ENCODE data around the gene PPID. TPM values are rescaled to one million over a fixed set of nuclear protein-coding genes. Genes with fewer than 3 reads are reported as not detected.

Gene PPID
- total and polyA plus RNA-seq, 2 of the 13 experiments (the other 11 are each of a cell fraction or from before 2014, with no cell fraction given) = 15.4 to 63.4 TPM

DNA sequence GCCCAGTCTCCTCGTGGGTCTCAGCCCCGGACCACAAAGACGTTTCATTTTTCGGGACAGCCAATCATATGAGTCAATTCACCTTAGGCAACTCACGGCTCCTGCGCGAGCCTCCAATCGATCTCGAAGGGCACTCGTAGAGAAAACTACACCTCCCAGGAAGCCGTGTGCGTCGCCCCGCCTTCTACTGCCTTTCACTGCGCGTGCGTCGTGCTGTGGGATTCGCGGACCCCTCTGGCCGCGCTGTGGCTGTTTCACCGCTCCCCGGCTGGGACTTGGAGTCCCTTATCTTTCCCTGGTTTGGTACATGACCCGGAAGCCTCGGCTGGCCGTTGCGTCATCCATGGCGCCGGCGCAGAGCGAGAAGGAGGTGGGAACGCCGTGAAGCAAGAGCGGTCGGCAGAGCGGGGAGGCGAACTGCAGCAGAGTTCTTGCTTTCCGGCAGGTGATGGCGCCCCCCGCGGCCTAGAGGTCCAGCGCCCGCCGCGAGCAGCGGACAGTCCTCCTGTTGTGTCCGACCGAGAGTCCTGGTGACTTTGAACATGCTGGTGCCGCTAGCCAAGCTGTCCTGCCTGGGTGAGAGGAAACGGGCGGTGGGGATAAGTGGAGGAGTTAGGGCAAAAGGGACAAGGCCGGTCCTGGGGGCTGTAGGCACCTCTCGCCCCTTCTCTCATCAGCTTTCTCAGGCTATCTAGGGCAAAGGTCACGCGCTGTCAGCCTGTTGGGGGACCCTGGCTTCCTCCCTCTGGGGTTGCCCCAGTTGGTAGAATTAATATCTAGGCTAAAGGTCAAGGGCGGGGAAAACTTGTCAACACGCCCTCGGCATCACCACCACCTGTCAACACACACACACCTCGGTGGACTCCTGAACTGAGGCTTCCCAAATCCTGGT lies 51.0 kb downstream of the PPID start, which contains the start of gene ETFDH (continued):
- TF ChIP-seq ESRRA (CRISPR knock-in tag; IDR thresholded peaks at IDR 0.05; ENCODE audit: low read depth) = peak; percentile 80
- peak; percentile 34; the same call in 1 of the 2 replicates for TF ChIP-seq ZNF746 (CRISPR knock-in tag; IDR thresholded peaks at IDR 0.05)
- TF ChIP-seq ATF7 (IDR thresholded peaks at IDR 0.05) = peak; percentile 97
- TF ChIP-seq ATF7 (CRISPR knock-in tag; IDR thresholded peaks at IDR 0.05) = peak; percentile 95
- TF ChIP-seq, protein P1, sequence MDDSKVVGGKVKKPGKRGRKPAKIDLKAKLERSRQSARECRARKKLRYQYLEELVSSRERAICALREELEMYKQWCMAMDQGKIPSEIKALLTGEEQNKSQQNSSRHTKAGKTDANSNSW (CRISPR knock-in tag; IDR thresholded peaks at IDR 0.05; ENCODE audit: borderline replicate concordance) = no peak
- TF ChIP-seq ZNF841 (CRISPR knock-in tag; IDR thresholded peaks at IDR 0.05; ENCODE audit: borderline replicate concordance) = no peak
- TF ChIP-seq TBP (CRISPR knock-in tag; IDR thresholded peaks at IDR 0.05) = no peak
- TF ChIP-seq NR2F6 (IDR thresholded peaks at IDR 0.05) = peak; percentile 86
- peak; percentile 50 for TF ChIP-seq NR2F6 (CRISPR knock-in tag; IDR thresholded peaks at IDR 0.05)
- 0 out of 2 replicates have a peak, but pooled peaks have one; percentile 51 for TF ChIP-seq ZNF205 (CRISPR knock-in tag; IDR thresholded peaks at IDR 0.05)
- TF ChIP-seq NFIC (IDR thresholded peaks at IDR 0.05; ENCODE audit: low read length) = no peak
- TF ChIP-seq NKX3-1 (CRISPR knock-in tag; IDR thresholded peaks at IDR 0.05) = 0 out of 2 replicates have a peak, but pooled peaks have one; percentile 21
- no peak for TF ChIP-seq AGO2 (optimal IDR thresholded peaks at IDR 0.05; ENCODE audit: low read depth, low read length)
- TF ChIP-seq ATAD3A (CRISPR knock-in tag; IDR thresholded peaks at IDR 0.05) = no peak
- no peak for TF ChIP-seq THYN1 (CRISPR knock-in tag; IDR thresholded peaks at IDR 0.05; ENCODE audit: borderline replicate concordance, low read depth)
- TF ChIP-seq CBX2 (IDR thresholded peaks at IDR 0.05; ENCODE audit: low read depth, low read length) = no peak
- TF ChIP-seq CBX2 (CRISPR knock-in tag; IDR thresholded peaks at IDR 0.05; ENCODE audit: low read depth) = no peak
- TF ChIP-seq JARID2 (CRISPR knock-in tag; IDR thresholded peaks at IDR 0.05; ENCODE audit: insufficient replicate concordance) = peak; percentile 18
- peak; percentile 25 for TF ChIP-seq ZSCAN9 (CRISPR knock-in tag; IDR thresholded peaks at IDR 0.05; ENCODE audit: borderline replicate concordance)
- TF ChIP-seq NCOA1 (CRISPR knock-in tag; IDR thresholded peaks at IDR 0.05) = no peak
- no peak for TF ChIP-seq NCOA5 (CRISPR knock-in tag; IDR thresholded peaks at IDR 0.05)
- TF ChIP-seq ZNF225 (CRISPR knock-in tag; IDR thresholded peaks at IDR 0.05) = no peak; the same call in none of the 2 replicates
- TF ChIP-seq MTF1 (CRISPR knock-in tag; IDR thresholded peaks at IDR 0.05) = no peak
- TF ChIP-seq MAFK (conservative IDR thresholded peaks at IDR 0.05 in 1 of 2, IDR thresholded peaks at IDR 0.05 in 1 of 2; ENCODE audit: low read length in 2 of 2) = no peak
- peak; percentile 97 for TF ChIP-seq IRF2 (CRISPR knock-in tag; IDR thresholded peaks at IDR 0.05)
- TF ChIP-seq, protein P2, sequence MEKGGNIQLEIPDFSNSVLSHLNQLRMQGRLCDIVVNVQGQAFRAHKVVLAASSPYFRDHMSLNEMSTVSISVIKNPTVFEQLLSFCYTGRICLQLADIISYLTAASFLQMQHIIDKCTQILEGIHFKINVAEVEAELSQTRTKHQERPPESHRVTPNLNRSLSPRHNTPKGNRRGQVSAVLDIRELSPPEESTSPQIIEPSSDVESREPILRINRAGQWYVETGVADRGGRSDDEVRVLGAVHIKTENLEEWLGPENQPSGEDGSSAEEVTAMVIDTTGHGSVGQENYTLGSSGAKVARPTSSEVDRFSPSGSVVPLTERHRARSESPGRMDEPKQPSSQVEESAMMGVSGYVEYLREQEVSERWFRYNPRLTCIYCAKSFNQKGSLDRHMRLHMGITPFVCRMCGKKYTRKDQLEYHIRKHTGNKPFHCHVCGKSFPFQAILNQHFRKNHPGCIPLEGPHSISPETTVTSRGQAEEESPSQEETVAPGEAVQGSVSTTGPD (CRISPR knock-in tag; IDR thresholded peaks at IDR 0.05) = peak; percentile 78
- TF ChIP-seq PRPF4 (IDR thresholded peaks at IDR 0.05; ENCODE audit: low read depth, low read length, poor library complexity, severe bottlenecking) = no peak
- TF ChIP-seq ZZZ3 (CRISPR knock-in tag; IDR thresholded peaks at IDR 0.05; ENCODE audit: borderline replicate concordance) = no peak
- no peak for TF ChIP-seq EZH2 (conservative IDR thresholded peaks at IDR 0.05; ENCODE audit: low read depth, low read length)
- no peak for TF ChIP-seq HDAC6 (IDR thresholded peaks at IDR 0.05; ENCODE audit: low read depth, low read length)
- TF ChIP-seq, protein P3, sequence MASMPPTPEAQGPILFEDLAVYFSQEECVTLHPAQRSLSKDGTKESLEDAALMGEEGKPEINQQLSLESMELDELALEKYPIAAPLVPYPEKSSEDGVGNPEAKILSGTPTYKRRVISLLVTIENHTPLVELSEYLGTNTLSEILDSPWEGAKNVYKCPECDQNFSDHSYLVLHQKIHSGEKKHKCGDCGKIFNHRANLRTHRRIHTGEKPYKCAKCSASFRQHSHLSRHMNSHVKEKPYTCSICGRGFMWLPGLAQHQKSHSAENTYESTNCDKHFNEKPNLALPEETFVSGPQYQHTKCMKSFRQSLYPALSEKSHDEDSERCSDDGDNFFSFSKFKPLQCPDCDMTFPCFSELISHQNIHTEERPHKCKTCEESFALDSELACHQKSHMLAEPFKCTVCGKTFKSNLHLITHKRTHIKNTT (CRISPR knock-in tag; IDR thresholded peaks at IDR 0.05) = no peak
- peak; percentile 100 for TF ChIP-seq ELF1 (CRISPR knock-in tag; IDR thresholded peaks at IDR 0.05)

All from HepG2 (cell line).